GM15510 (cell line): ENCODE measurements around the gene DPYD.

Source experiments
- POLR2A ChIP-seq: IDR thresholded peaks from 3 replicates; pipeline ENCODE4 v1.6.1; 2011; ENCODE audit warnings: borderline replicate concordance; ENCODE audit not compliant: insufficient read length; ENCODE audit errors: extremely low read depth

Gene DPYD

GRCh38 chr1:97368296-97368695, 552.5 kb downstream of the DPYD start:
- TF ChIP-seq POLR2A, result no peak

GRCh38 chr1:97366984-97367383, 553.9 kb downstream of the DPYD start:
- no peak for TF ChIP-seq POLR2A

- TF ChIP-seq POLR2A, result no peak
These were observed 555.8 kb downstream of the DPYD start for GRCh38 chr1:97365026-97365425.

DNA sequence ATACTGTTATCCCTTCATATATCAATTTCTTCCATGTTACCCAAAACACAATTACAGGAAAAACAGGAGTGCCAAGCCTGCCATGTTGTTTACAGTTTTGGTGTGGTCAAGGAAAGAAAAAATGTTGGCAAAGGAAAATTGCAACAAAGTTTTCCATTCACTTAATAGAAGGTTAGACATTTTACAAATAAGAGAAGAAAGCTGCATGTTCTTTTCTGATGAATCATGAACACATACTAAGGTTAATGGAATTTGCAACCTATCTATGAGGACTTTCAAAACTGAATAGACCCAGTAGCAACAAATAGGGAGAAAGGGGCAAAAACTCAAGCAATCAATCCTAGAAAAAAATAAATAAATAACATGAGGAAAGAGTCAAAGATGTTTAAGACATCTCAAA, 556.7 kb downstream of the DPYD start:
- no peak for TF ChIP-seq POLR2A

DNA sequence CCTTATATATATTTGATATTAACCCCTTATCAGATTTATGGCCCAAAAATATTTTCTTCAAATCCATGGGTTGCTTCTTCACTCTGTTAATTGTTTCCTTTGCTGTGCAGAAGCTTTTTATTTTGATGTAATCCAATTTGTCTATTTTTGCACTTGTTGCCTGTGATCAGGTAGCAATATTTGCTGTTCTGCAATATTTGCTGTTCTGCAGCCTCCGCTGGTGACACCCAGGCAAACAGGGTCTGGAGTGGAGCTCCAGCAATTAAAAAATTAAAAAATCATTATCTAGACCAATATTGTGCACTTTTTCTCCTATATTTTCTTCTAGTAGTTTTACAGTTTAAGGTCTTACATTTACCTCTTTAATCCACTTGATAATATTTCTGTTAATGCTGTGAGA, 564.5 kb downstream of the DPYD start:
- TF ChIP-seq POLR2A, result no peak

DNA sequence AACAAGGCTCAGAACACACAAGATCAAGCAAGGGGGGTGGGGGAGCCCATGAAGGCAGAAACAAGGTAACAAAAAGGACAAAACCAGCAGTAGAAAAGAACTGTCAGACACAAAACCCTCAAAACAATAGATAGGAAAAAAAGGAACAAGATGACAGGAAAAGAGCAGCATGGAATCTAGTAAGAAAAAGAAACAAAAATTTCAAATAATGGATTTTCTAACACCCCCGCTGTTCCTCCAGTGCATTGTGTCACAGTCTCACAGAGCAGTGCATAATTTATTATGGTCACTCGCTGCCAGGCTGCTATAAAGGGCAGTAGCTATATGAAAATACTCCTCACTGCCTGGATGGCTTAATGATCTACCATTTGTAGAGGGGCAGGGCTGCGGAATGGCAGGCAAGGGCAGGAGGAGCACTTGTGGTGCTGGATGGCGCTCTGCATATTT, 567.9 kb downstream of the DPYD start:
- TF ChIP-seq POLR2A, result no peak

- no peak for TF ChIP-seq POLR2A
These were observed 569.0 kb downstream of the DPYD start for GRCh38 chr1:97351846-97352245.

DNA sequence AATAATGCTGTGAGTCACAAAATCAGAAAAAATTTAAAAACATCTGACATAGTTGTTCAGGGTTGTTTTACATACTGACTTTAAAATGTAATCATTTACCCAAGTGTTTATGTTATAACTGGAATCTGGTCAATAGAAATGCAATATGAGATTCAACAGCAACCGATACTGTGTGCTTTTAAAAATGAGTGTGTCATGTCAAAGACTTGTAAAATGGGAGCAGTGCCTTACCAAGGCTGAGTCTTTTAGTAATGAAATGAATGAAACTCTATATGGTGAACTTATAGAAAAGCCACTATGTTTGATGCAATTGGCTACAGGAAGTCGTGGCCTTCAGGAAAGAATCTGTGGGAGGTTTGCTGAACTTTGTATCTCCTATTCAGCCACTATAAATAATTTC, 570.2 kb downstream of the DPYD start:
- TF ChIP-seq POLR2A, result no peak

DNA sequence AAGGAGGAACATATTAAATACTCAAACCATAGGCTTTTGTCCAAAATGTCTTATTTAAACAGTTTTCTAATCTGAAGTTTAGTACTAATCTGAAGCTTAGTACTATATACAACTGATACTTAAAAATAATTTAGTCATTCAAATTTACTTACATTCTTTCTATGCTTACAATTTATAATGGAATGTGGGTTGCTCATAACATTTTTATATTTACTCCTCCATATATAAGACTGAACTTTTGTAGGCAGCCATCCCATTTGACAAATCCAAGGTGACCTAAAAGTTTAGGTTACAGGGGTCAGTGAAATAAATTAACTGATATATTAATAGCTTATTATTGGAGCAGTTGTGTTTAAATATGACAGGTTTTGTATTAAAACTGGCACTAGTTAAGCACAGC, 570.6 kb downstream of the DPYD start:
- TF ChIP-seq POLR2A, result no peak

- no peak for TF ChIP-seq POLR2A
These were observed 572.1 kb downstream of the DPYD start for GRCh38 chr1:97348599-97349265.

DNA sequence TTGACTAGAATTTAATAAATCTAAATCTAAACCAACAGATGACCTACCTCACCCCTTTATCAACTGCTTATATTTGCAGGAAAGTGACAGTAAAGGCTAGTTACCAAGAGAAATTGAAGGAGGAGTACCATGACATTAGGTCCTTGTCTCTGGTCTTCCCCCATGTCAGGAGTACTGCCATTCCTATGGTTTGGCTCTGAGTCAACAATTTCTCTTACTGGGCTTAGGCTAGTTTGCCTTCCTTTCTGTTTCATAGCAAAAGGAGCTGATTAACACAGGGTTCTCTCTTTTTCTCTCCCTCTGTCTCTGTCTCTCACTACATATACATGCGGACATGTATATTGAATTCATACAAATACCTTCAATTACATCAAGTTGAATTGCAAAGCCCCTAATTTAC, 579.9 kb downstream of the DPYD start:
- no peak for TF ChIP-seq POLR2A

- no peak for TF ChIP-seq POLR2A
These were observed 582.5 kb downstream of the DPYD start for GRCh38 chr1:97338347-97338746.

GRCh38 chr1:97337250-97338030, 583.4 kb downstream of the DPYD start:
- TF ChIP-seq POLR2A, result no peak

DNA sequence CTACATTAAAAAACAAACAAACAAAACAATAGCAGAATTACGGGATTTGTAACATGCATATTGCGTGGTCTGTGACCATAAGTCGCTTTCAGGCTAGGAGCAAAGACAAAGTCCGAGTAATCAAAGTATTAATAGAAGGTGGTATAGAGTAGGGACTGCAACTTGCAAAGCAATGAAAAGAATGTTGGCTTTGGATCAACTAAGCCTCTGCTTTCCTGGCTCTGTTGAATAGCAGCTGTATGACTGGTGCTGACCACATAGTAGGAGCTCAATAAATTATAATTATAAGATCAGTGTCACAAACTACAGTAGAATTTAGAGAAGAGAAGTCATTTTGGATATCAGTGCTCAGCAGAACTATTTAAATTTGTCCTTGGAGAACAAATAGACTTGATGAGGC, 586.4 kb downstream of the DPYD start:
- TF ChIP-seq POLR2A, result no peak

- no peak for TF ChIP-seq POLR2A
These were observed 588.1 kb downstream of the DPYD start for GRCh38 chr1:97332716-97333115.

DNA sequence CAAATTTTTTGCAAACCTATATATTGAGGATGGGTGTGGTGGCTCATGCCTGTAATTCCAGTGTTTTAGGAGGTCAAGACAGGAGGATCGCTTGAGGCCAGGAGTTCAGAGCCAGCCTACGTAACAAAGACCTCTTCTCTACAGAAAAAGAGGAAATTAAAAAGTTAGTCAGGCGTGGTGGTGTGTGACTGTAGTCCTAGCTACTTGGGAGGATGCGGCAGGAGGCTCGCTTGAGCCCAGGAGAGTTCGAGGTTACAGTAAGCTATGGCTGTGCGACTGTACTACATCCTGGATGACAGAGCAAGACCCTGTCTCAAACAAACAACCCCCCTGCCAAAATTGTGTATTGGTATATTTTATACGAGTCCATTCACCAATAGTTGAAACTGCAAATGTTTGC, 589.7 kb downstream of the DPYD start:
- no peak for TF ChIP-seq POLR2A
